DMS 273 (cell line): Measurements from ENCODE around the gene LARP6.
"Not testable (repeated sequence)": the region's sequence is repeated elsewhere in the genome, so short reads cannot be mapped to it uniquely, and the experiment has no call there.

Source experiments
- DNase-seq: peaks from one replicate; lab custom pipeline; 2025; ENCODE audit not compliant: unreplicated experiment; lab: John Stamatoyannopoulos, UW

Gene LARP6

GRCh38 chr15:70853973-70854665, at the start of gene LARP6:
TSS of gene LARP6 (minus strand) at chr15:70854157. CDS start at chr15:70854088, 69 bp downstream.
- peak; percentile 63 for DNase-seq

GRCh38 chr15:70902107-70902506, 48.1 kb upstream of the LARP6 start:
- DNase-seq = no peak

DNA sequence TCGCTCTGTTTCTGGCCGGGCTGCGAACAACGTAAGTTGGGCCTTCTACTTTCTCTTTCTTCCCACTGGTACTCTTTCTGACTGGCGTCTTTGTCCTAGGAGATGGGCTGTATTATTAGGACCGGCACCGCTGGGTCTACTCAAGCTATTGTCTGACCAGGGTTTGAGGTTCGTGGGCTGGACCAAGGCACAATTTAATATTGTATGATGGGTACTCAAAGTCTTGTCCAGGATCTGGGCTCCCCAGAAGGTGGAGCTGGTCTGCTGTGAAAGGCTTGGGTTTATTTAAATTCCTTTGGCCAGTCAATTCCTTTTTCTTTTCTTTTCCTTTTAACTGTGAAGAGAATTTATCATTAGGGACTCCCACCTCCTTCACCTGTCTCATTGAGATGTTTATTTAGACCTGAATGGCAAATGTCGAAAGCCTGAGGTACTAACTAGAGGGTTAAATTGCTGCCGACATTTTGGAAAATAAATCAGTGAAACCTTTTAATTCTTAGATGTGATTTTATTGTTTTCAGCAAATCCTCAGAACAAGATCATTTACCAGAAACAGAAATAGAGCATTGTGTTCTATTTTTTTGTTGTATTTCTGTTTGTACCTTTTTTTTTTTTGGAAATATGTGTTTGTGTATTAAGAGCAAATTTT, 39.1 kb upstream of the LARP6 start:
- DNase-seq = peak; percentile 57

- peak; percentile 93 for DNase-seq
These were observed 38.3 kb upstream of the LARP6 start, which contains the start of the genes LRRC49 and THAP10 for GRCh38 chr15:70892002-70892911. TSS of gene LRRC49 (plus strand) at chr15:70892826. CDS start at chr15:70892895, 69 bp downstream. TSS of gene THAP10 (minus strand) at chr15:70892433. CDS start at chr15:70892272, 161 bp downstream.

DNA sequence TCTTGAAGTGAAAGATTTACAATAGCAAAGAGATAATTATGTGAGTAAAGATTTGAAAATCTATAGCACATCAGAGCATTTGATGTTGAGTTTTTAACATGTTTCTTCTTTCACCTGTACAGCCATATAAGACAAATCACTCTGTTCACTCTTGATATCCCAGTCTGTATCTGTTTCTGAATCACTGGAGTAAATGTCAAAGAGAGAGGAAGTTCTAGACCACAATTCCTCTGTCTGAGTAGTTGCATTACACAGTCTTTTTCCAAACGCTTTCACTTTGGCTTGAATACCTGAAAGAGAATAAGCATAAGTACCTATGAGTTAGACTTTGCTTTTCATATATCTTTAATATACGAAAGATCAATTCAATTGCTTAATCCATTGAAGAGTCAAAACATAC, 28.4 kb upstream of the LARP6 start:
- no peak for DNase-seq

- no peak for DNase-seq
These were observed 26.8 kb upstream of the LARP6 start for GRCh38 chr15:70880781-70881180.

- no peak for DNase-seq
These were observed 25.4 kb upstream of the LARP6 start for GRCh38 chr15:70879401-70879800.

DNA sequence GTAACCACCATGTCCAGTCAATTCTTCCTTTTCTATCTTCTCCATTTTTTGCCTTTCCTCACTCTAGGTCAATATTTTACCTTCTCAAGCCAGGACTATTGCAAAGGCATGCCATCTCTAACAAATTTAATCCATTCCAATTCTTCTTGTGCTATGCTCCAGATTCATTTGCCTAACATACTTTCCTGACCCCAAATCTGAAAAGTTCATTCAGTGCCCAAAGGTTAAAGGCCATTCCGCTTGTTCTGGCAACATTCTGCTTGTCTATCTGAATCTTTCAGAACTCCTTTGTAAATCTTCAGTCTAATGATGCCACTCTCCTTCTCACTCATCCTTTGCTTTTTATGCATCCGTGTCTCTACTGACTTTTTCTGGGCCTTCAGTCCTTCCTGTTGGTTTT, 22.7 kb upstream of the LARP6 start:
- DNase-seq = no peak

DNA sequence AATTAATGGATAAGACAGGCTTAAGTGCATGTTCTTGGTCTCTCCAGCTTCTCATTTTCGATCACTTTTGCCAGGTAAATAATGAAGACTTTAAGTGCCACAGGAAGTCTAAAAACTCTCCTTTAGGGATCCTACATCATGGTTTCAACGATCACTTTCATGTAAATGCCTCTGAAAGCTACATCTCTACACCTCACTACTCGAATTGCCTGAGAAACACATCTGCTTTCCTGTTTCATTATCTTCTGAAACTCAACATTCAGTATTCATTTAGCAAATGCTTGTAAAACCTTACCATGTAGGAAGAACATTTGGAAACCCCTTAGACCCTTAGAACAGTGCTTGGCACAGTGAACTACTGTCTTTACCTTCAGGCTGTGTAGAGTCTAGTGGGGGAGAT, 22.1 kb upstream of the LARP6 start:
- DNase-seq = no peak

GRCh38 chr15:70875001-70875782, 21.2 kb upstream of the LARP6 start:
- DNase-seq = peak; percentile 6

GRCh38 chr15:70873232-70874054, 19.5 kb upstream of the LARP6 start:
- no peak for DNase-seq

GRCh38 chr15:70871490-70871889, 17.5 kb upstream of the LARP6 start:
- DNase-seq = not testable (repeated sequence)

DNA sequence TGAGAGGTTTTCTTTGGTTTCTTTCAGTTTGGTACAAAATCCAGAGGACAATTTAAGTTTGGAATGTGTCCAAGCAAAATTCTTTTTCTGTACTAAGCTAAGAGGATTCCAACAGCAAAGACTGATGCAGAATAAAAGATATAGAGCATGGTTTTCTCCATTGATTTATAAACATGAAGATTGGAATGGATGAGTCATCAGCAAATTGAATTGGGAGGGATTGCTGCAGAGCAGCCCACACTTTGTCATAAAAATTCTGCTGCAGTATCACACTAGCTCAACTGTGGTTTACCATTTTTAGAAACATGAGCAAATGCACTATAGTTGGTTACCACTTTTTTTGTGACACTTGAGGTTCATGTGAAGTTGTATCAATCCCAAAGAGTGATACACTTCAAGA, 16.1 kb upstream of the LARP6 start:
- no peak for DNase-seq

DNA sequence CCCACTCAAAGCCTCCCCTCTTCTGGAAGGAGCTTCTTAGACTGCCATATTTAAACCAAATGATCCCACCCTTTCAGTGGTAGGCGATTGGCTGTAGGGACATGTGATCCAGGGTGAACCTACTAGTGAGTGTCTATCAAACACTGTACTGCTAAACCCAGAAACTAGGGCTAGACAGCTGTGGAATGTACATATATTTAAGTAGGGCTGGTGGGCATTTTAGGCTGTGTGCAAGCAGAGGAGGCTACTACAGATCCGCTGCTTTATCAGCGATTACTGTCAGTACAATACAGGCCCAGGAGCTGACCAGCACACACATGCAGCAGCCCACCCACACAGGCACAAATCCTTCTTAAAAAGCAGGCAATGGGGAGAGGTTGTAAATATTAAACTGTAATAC, 15.4 kb upstream of the LARP6 start:
- no peak for DNase-seq

DNA sequence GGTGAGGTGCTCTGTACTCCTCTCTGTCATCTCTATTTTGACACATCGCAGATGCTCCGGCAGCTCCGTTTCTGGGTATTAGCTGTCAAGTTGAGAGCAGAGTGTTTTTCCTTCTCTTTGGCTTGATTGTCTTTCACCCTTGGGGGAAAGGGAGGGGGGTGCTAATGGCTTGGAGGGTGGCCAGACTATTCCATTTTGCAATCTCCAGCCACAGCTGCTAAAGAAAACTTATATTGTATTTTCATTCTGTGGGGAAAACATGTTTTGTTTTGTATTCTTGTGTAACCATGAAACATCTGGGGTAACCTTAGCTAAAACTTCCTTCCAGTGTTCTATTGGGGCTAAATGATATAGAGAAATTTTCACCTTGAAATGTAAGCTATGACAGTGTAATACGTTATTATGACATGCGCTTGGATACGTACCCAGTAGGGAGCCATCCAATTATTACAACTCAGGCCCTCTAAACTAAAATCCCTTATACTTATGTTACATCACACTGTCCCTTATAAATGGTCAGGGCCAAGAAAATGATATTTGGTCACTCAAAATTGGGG, 14.0 kb upstream of the LARP6 start:
- no peak for DNase-seq

DNA sequence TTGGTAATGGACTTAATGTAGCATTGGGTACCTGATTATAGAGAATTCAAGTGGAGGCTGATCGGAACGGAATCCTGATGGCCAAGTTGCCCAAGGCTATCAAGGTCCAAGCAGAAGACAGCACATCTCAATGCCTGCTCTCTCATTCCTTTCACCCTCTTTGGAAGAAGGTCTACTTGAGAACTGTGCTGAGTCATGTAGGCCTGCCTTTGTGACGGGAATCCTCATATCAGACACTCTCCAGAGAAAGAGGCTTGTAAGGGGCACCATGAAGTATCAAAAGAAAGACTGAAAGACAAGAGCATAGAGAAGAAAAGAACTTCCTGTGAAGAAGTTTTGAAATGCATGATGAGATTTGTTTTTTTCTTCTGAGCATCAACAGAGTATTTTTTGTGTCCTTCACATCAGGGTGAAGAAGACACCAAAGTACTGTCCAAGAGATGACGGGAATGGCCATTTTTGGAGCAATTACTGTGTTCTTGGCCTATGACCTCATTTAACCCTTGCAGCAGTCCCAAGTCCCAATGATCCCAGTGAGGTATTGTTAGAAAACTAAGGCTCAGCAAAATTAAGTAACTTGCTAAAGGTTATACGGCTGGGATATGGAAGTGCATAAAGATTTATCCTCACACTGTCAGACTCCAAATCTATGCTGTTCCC, 13.2 kb upstream of the LARP6 start:
- no peak for DNase-seq

- DNase-seq = no peak
These were observed 9.7 kb upstream of the LARP6 start for GRCh38 chr15:70863450-70864218.

GRCh38 chr15:70859998-70860397, 6.0 kb upstream of the LARP6 start:
- no peak for DNase-seq
